Activated T-helper 17 cell treated with anti-CD3 and anti-CD28 coated beads, Interleukin-2, amount 50 U/mL, for 72 hours (primary cell): ENCODE results near the gene LIN28B. TPM values are rescaled to one million over a fixed set of nuclear protein-coding genes. Genes with fewer than 3 reads are reported as not detected.
"Not testable (repeated sequence)": the region's sequence is repeated elsewhere in the genome, so short reads cannot be mapped to it uniquely, and the experiment has no call there.

Source experiments
- ATAC-seq: fragments of 150-1000 bp; cut with Tn5 transposase; replicated peaks from 2 replicates; pipeline ENCODE4 v1.10.0; 2021; ENCODE audit warnings: mild to moderate bottlenecking, moderate library complexity
- H3K27ac Mint-ChIP-seq: one replicate; pipeline ENCODE4 v1.8.0; 2022; ENCODE audit warnings: mixed read lengths
- H3K27me3 Mint-ChIP-seq: one replicate; pipeline ENCODE4 v1.8.0; 2022; ENCODE audit warnings: mixed read lengths
- H3K36me3 Mint-ChIP-seq: one replicate; pipeline ENCODE4 v1.8.0; 2022; ENCODE audit warnings: low read depth, mild to moderate bottlenecking, mixed read lengths
- H3K4me1 Mint-ChIP-seq: one replicate; pipeline ENCODE4 v1.8.0; 2022; ENCODE audit warnings: mixed read lengths
- H3K4me3 Mint-ChIP-seq: one replicate; pipeline ENCODE4 v1.8.0; 2022; ENCODE audit warnings: mild to moderate bottlenecking, mixed read lengths
- H3K9me3 Mint-ChIP-seq: one replicate; pipeline ENCODE4 v1.8.0; 2022; ENCODE audit warnings: mixed read lengths
- total RNA-seq, 2 donors: library from RNA; stranded (reverse); gene quantifications; one replicate each; pipeline ENCODE4 v1.2.3, GENCODE V29; 2022

Gene LIN28B
- total RNA-seq, 2 donors from 2014 or later: not detected

DNA sequence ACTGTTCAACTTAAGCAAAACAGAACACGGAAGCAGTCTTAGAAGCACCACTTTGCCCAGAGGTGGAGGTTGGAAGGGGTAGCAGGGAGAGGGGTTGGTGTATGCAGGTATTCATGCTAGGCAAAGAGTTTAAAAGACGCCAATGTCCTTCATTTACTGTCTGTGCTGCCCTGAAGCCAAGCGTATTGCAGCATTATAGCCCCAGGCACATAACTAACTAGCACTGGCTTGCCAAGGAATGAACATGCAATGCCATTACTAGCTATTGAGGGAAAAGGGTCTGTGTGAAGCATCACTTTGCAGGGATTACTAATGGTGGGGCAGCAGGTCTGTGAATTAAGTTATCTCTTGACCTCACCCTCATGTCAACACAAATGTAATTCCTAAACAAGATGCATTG is 124.8 kb downstream of the LIN28B start:
- not testable (repeated sequence) for H3K9me3 Mint-ChIP-seq, H3K36me3 Mint-ChIP-seq, H3K4me1 Mint-ChIP-seq, H3K27ac Mint-ChIP-seq, ATAC-seq, H3K27me3 Mint-ChIP-seq, H3K4me3 Mint-ChIP-seq

DNA sequence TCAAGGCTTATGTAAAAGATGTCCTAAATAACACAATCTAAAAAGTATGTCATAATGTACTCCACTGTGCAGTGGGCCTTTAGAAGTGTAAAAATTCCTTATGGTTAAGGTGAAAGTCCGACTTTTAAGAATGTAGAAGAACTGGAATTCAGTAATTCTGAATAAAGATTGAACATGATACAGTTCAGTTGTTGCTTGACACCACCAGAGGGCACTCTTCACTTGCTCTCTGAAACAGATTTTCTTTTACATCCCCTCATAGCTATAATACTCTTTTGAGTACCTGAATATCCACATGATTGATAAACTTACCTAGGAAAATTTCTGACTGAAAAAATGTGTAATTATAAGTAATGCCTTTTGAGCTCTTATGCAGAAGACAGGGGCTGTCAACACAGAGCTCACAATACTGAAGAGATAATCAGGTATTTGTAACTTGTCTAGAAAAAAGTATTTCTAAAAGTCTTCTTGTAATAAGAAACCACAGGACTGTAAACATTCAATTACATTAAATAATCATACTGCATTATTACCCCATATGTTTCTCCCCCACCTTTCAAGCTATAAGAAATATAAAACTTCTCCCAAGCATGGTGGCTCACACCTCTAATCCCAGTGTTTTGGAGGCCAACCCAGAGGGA is 130.8 kb downstream of the LIN28B start:
- H3K9me3 Mint-ChIP-seq: no peaks in the 10 kb centered on the region

DNA sequence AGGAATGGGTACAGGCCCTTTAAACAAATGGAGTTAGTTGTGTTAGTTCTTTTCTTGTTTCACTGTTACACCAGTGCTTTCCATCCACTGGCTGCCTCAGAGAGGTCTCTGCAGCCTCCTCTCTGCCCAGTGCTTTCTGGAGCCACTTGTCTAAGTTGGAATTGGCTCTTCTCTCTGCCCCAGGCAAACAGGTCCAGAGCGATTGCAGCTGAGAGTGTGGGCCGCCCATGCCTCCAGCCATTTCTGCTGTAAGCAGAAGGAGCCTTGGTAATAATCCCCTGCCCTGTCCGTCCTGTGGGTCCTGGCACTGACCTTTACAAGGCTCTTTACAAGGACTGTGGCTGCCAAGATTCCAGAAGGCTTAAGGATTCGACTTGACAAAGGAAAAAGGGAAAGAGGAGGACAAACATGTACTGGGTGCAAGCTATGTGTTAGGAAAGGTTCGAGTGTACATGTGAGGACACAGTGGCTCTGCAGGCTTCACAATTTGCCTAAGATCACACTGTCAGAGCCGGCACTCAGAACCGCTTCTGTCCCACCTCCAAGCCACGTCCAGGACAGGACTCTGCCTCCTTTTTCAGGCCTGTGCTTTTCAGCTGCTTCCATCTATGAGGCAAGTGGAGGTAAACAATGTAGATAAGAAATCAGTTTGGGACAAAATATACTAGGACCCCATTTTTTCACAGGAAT is 134.4 kb downstream of the LIN28B start:
- Mint-ChIP-seq H3K9me3 (no peaks in the 10 kb centered on the region), H3K27me3 (no peaks in the 10 kb centered on the region), H3K36me3 (no peaks in the 10 kb centered on the region), H3K27ac (no peak overlapping the region), H3K4me1 (no peaks in the 10 kb centered on the region), H3K4me3 (no peak overlapping the region)
- ATAC-seq: no peak

More for the DNA sequence above, 130.8 kb downstream of the LIN28B start:
- H3K4me3 Mint-ChIP-seq: no peak overlapping the region
- no peaks in the 10 kb centered on the region for H3K36me3 Mint-ChIP-seq
- no peaks in the 10 kb centered on the region for H3K27me3 Mint-ChIP-seq
- peak; percentile 55 for ATAC-seq
- H3K4me1 Mint-ChIP-seq: no peaks in the 10 kb centered on the region
- H3K27ac Mint-ChIP-seq: no peak overlapping the region

DNA sequence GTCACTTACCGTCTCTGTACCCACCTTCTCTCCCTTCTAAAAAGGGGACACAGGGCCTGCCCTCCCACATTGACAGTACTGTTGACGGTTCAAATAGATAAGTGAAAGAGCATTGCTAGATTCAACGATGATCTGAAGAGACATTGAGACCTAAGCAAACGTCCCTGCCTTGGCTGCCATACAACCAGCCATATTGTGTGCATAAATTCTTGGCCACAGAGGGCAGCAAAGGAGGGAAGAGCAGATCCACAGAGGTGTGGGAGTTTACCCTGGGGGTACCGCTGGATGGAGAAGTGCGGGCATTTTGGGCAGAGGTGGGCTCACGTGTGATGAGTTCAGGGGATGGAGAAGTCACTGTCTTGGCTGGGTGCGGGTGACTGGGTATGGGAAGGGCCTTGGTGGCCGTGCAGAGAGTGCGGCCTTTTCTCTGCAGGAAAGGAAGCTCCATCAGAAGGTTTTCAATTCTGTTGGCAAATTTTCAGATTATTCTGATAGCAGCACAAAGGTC is 137.3 kb downstream of the LIN28B start:
- H3K27ac Mint-ChIP-seq: no peak overlapping the region
- ATAC-seq: no peak
- H3K4me3 Mint-ChIP-seq: no peak overlapping the region
- H3K36me3 Mint-ChIP-seq: no peaks in the 10 kb centered on the region
- H3K4me1 Mint-ChIP-seq: no peaks in the 10 kb centered on the region
- no peaks in the 10 kb centered on the region for H3K9me3 Mint-ChIP-seq
- H3K27me3 Mint-ChIP-seq: no peaks in the 10 kb centered on the region

DNA sequence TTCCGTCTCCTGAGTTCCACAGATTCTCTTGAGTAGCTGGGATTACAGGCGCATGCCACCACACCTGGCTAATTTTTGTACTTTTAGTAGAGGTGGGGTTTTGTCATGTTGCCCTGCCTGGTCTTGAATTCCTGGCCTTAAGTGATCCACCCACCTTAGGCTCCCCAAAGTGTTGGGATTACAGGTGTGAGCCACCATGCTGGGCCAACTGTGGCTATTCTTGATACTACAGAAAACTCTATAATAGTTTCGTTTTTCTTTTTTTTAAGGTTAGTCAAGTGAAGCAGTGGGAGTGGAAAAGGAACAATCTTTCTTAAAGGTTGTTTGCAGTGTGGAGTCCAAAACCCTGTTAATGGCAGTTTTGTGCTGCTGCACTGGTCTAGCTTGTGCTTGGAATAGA is 138.2 kb downstream of the LIN28B start:
- no peak overlapping the region for H3K27ac Mint-ChIP-seq
- H3K9me3 Mint-ChIP-seq: no peaks in the 10 kb centered on the region
- no peaks in the 10 kb centered on the region for H3K4me1 Mint-ChIP-seq
- H3K4me3 Mint-ChIP-seq: no peak overlapping the region
- H3K27me3 Mint-ChIP-seq: no peaks in the 10 kb centered on the region
- no peak for ATAC-seq
- no peaks in the 10 kb centered on the region for H3K36me3 Mint-ChIP-seq

DNA sequence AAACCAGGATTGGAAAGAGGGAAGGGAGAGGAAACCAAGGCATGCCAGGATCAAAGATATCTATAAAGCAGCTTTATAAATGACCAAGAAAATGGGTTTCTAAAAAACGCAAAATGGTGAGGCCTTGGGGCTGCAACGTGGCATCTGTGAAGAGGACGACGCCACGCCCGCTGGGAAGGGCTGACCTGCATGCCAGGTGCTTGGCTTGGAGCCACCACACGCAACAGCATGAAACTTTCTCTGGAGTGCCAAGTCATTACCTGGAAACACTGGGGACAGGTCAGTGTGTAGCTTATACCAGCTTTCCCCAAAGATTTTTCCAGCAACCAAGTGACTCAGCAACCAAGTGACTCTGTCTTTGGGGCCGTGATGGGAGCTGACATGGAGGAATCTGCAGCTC is 140.4 kb downstream of the LIN28B start:
- Mint-ChIP-seq H3K9me3 (no peaks in the 10 kb centered on the region), H3K4me1 (no peaks in the 10 kb centered on the region), H3K27me3 (no peaks in the 10 kb centered on the region), H3K36me3 (no peaks in the 10 kb centered on the region), H3K27ac (no peak overlapping the region), H3K4me3 (no peak overlapping the region)
- no peak for ATAC-seq

DNA sequence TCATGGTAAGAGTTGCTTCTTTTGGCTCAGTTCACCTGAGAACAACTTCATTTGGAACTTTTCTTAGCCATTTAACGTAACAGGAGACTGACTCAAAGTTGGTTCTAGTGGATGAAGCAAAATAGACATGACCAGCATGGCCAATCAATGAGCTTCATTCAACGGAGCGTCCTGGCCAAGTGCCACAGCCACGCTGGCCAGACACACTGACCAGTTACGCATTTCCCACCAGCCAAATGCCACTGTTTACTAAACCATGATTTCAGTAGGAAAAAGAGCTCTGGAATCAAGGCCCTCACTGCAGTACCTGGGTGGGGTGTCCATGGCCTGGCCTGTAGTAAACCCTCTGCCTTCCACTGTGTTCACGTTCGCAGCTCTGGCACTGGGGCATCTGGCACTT is 142.5 kb downstream of the LIN28B start:
- Mint-ChIP-seq H3K4me1 (no peaks in the 10 kb centered on the region), H3K27me3 (peaks cover 5% of the 10 kb centered on the region), H3K4me3 (no peak overlapping the region), H3K9me3 (no peaks in the 10 kb centered on the region), H3K36me3 (no peaks in the 10 kb centered on the region), H3K27ac (no peak overlapping the region)
- ATAC-seq: no peak

DNA sequence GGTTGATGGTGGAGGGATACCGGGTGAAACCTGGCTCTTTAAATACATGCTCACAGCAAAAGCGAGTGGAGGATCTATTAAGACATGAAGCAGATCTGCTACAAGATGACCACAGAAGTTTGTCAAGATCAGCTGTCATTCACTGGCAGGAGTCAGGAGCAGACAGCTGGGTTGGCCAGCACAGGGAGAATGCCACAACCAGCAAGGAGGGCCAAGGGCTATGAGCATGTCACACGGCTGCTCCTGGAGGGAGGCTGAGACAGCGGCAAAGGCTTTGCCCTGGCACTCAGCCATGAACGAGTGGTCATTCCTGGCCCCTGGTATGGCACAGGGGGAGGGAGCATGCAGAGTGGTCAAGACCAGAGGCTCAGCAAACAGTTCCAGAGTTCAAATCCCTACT is 145.3 kb downstream of the LIN28B start:
- Mint-ChIP-seq H3K4me3 (no peak overlapping the region), H3K4me1 (no peaks in the 10 kb centered on the region), H3K36me3 (no peaks in the 10 kb centered on the region), H3K27ac (no peak overlapping the region), H3K27me3 (peaks cover 9% of the 10 kb centered on the region), H3K9me3 (no peaks in the 10 kb centered on the region)
- ATAC-seq: no peak

DNA sequence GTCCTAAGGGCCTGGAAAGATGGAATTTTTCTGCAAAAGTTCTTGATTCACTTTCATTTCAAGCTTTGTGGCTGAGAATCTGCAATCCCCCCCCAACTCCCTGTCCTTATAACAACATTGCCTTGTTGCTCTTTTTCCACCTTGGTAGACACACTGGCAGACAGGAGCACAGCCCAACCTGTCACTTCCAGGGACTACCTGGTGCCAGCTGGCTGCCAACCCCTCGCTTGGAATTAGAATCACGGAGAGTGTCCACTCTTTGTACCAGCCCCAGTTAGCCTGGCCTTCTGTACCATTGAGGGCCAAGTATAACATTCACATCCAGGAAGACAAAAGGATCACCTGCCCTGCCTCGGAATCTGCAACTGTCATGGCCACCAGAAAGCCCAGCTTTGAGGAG is 148.2 kb downstream of the LIN28B start:
- no peaks in the 10 kb centered on the region for H3K36me3 Mint-ChIP-seq
- H3K4me3 Mint-ChIP-seq: no peak overlapping the region
- ATAC-seq: no peak
- no peaks in the 10 kb centered on the region for H3K9me3 Mint-ChIP-seq
- no peak overlapping the region for H3K27ac Mint-ChIP-seq
- peaks cover 20% of the 10 kb centered on the region for H3K27me3 Mint-ChIP-seq
- no peaks in the 10 kb centered on the region for H3K4me1 Mint-ChIP-seq

DNA sequence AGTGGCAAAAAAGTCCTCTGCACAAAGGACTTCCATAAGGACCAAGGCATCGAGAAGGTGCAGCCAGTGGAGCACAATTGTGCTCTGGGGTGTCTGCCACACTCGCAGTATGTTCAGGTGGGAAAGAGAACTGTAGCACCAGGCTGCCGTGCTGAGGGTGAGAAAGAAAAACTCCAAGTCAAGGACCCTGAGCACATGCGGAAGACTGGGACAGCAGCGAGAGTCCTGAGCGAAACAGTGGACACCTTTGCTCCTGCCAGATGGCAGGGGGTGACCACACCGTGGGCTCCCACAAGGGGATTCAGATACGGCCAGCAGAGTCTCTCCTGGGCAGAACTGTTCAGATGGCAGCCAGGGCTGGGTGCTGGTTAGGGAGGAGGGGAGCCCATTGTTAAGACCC is 149.4 kb downstream of the LIN28B start:
- Mint-ChIP-seq H3K4me1 (no peaks in the 10 kb centered on the region), H3K36me3 (no peaks in the 10 kb centered on the region), H3K4me3 (no peak overlapping the region), H3K27ac (no peak overlapping the region), H3K27me3 (peaks cover 23% of the 10 kb centered on the region), H3K9me3 (no peaks in the 10 kb centered on the region)
- no peak for ATAC-seq

DNA sequence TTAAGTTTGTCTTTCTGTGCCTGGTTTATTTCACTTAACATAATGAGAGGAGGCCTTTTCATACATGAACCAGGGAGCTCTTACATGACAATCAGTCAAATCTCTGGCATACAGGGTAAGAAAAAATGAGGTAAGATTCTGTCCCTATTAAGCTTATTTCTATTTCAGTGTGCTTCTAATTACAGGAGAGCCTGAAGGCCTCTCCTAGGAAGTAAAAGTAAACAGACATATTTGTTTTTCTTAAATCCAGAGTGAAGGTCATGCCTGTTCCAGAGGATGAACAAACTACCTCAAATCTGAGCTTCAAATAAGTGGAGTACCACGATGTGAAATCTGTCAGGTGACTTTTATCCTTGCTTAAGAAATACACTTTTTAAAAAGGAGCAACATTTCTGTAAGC is 150.3 kb downstream of the LIN28B start:
- no peak overlapping the region for H3K27ac Mint-ChIP-seq
- H3K9me3 Mint-ChIP-seq: no peaks in the 10 kb centered on the region
- no peaks in the 10 kb centered on the region for H3K4me1 Mint-ChIP-seq
- no peak overlapping the region for H3K4me3 Mint-ChIP-seq
- H3K27me3 Mint-ChIP-seq: peaks cover 23% of the 10 kb centered on the region
- ATAC-seq: no peak
- no peaks in the 10 kb centered on the region for H3K36me3 Mint-ChIP-seq

DNA sequence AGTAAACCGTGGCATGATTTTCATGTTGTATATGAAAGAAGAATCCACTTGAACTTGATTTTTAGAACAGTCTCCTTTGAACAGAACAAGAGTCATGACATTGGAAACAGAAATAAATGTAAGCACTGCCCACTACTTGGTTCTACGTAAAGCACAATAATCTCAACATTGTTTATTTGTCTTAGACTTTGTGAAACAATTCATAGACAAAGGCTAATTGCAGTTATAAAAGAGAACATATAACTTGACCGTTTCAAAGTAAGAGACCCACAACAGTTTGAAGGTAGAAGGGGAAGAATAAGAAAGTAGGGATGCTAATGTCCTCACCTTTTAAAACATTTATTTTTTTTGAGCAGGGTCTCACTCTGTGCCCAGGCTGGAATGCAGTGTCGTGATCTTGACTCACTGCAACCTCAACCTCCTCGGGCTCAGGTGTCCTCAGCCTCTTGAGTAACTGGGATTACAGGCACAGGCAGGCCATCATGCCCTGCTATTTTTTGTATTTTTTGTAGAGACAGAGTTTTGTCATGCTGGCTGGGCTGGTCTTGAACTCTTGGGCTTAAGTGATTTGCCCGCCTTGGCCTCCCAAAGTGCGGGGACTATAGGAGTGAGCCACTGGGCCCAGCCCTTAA is 151.8 kb downstream of the LIN28B start:
- no peak for ATAC-seq
- H3K36me3 Mint-ChIP-seq: no peaks in the 10 kb centered on the region
- no peak overlapping the region for H3K4me3 Mint-ChIP-seq
- H3K27me3 Mint-ChIP-seq: peaks cover 23% of the 10 kb centered on the region
- no peak overlapping the region for H3K27ac Mint-ChIP-seq
- H3K4me1 Mint-ChIP-seq: no peaks in the 10 kb centered on the region
- no peaks in the 10 kb centered on the region for H3K9me3 Mint-ChIP-seq

DNA sequence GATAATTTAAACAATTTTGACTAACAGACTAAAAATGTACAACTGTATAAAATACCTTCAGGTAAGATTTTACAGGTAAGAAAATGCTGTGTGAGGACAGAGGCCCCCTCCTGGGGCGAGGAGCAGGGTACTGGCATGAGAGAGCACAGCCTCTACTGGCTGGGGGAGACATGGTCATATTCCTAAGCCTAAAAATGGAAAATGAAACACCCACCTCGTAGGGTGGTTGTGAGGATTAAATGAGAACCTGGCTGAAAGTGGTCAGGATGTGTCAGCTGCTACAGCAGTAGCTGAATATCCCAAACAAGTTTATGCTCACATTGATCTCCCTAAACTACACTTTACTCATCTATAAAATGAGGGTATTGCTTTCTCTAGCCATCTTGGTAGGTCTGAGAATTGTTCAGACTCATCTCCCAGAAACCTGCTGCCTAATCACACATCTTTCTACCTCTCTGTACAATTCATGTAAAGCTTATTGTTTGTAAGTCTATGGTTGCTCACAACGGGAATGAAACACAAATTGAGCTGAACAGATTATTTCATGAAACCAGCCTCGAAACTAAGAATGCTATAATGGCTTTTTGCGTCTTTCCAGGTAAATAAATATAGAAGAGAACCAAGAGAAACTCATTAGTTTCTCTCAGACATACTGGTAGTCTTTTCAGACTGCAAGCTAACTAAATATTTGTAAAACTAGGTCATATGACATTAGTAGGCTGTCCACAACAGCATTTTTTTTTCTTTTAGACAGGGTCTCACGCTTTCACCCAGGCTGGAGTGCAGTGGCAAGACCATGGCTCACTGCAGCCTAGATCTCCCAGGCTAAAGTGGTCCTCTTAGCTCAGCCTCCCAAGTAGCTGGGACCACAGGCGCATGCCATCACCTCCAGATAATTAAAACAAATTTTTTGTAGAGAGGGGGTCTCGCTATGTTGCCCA is 153.3 kb downstream of the LIN28B start:
- ATAC-seq: no peak
- H3K9me3 Mint-ChIP-seq: no peaks in the 10 kb centered on the region
- no peaks in the 10 kb centered on the region for H3K4me1 Mint-ChIP-seq
- peaks cover 23% of the 10 kb centered on the region for H3K27me3 Mint-ChIP-seq
- no peak overlapping the region for H3K27ac Mint-ChIP-seq
- no peaks in the 10 kb centered on the region for H3K36me3 Mint-ChIP-seq
- H3K4me3 Mint-ChIP-seq: no peak overlapping the region

DNA sequence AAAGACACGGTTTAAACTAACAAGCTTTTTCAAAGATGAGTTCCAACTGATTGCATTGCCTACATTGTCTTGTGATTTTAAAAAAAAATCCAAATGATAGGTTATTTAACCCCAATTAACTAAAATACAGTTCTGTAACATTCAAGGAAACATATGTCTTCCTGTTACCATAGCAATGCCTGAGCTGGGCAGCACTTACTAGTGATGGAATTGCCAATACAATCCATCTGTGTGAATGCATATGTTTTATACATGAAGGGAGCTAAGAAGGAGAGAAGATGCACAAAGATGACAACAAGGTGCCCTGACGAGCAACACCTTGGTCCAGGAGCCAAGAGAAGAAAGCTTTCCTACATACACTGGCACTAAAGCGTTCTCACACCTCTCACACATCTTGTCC is 154.2 kb downstream of the LIN28B start:
- Mint-ChIP-seq H3K36me3 (no peaks in the 10 kb centered on the region), H3K27ac (no peak overlapping the region), H3K27me3 (peaks cover 19% of the 10 kb centered on the region), H3K4me3 (no peak overlapping the region), H3K9me3 (no peaks in the 10 kb centered on the region), H3K4me1 (no peaks in the 10 kb centered on the region)
- ATAC-seq: no peak
